Activated naive CD8-positive, alpha-beta T cell treated with anti-CD3 and anti-CD28 coated beads, Interleukin-2, amount 50 U/mL, for 24 hours (primary cell): Measurements from ENCODE around the gene TMEM87B.
A peak's percentile ranks its signal among the peaks of the same experiment; 100 is the strongest.
"Not testable (repeated sequence)": the region's sequence is repeated elsewhere in the genome, so short reads cannot be mapped to it uniquely, and the experiment has no call there.

ENCODE experiments used
- ATAC-seq: fragments of 150-1000 bp; cut with Tn5 transposase; one replicate; pipeline ENCODE4 v1.10.0; 2021
- DNase-seq: peaks from one replicate; pipeline ENCODE4 v3.0.0; 2021
- H3K27ac Mint-ChIP-seq: one replicate; pipeline ENCODE4 v1.8.0; 2021; ENCODE audit warnings: mild to moderate bottlenecking, mixed read lengths
- H3K27me3 Mint-ChIP-seq: one replicate; pipeline ENCODE4 v1.8.0; 2021; ENCODE audit warnings: mixed read lengths
- H3K36me3 Mint-ChIP-seq: one replicate; pipeline ENCODE4 v1.8.0; 2021; ENCODE audit warnings: low read depth, mixed read lengths
- H3K4me1 Mint-ChIP-seq: one replicate; pipeline ENCODE4 v1.8.0; 2021; ENCODE audit warnings: mixed read lengths
- H3K4me3 Mint-ChIP-seq: one replicate; pipeline ENCODE4 v1.8.0; 2021; ENCODE audit warnings: mild to moderate bottlenecking, moderate library complexity, mixed read lengths
- H3K9me3 Mint-ChIP-seq: one replicate; pipeline ENCODE4 v1.8.0; 2021; ENCODE audit warnings: mixed read lengths

TMEM87B gene

DNA sequence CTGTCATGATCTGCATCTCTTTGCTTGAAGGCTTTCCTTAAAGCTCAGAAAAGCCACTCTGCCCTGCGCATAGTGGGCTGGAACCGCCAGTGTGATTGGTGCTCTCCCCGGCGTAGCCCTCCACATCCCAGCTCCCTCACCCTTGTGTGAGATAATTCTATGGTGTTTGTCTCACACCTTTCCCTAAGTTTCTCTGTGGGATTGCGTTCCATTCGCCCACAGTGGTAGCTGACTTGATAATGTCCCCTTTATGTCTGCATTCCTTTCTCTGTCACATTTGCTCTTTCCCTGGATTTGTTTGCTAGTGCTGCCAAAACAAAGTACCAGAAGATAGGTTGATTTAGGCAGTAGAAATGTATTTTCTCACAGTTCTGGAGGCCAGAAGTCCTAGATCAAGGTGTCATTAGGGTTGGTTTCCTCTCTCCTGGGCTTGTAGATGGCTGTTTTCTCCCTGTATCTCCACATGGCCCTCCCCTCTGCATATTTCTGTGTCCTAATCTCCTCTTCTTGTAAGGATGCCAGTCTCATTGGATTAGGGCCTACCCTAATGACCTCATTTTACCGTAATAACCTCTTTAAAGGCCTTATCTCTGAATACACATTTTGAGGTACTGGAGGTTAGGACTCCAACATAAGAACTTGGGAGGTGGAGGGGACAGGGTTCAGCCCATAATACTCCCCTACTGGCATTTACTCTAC is 7.4 kb upstream of the TMEM87B start:
- ATAC-seq (no peak), DNase-seq (no peak)
- Mint-ChIP-seq H3K27ac (no peak overlapping the region), H3K36me3 (no peaks in the 10 kb centered on the region), H3K9me3 (no peaks in the 10 kb centered on the region), H3K4me1 (no peaks in the 10 kb centered on the region), H3K27me3 (no peaks in the 10 kb centered on the region), H3K4me3 (no peak overlapping the region)

DNA sequence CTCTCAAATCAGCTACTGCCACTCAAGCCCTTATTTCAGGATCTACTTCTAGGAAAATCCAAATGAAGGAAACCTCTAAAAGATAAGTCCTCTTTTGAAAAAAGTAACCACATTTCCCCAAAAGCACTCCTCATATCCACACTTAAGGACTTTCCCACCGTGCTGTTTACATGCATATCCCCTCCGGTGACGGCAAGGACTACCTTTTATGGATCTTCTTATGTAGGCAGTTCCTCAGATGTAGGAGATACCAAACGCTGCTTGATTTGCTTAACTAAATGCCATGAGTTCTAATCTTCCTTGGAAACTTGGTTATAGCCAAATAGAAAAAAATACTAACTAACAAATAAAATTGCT is 6.9 kb upstream of the TMEM87B start:
- H3K4me3 Mint-ChIP-seq: no peak overlapping the region
- no peaks in the 10 kb centered on the region for H3K36me3 Mint-ChIP-seq
- no peak overlapping the region for H3K27ac Mint-ChIP-seq
- DNase-seq (no peak), ATAC-seq (no peak)
- H3K4me1 Mint-ChIP-seq: peaks cover under 1% of the 10 kb centered on the region
- no peaks in the 10 kb centered on the region for H3K9me3 Mint-ChIP-seq
- no peaks in the 10 kb centered on the region for H3K27me3 Mint-ChIP-seq

DNA sequence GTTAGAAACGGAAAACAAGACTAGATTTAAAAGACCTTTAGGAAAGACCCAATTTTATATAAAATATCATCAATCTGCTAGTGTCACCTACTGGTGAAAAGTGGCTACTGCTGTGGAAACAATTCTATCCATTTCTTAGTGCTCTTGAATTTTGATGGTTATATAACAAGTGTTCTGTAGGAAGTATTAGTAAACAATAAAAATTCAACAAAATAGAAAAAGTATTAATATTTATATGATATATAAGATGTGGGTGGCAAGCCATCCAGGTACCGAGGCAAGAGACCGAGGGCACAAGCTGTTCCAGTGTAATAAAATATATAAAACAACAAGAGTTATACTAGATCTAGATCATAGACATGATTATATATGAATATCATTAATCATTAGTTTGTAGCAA is 6.2 kb upstream of the TMEM87B start:
- Mint-ChIP-seq H3K27me3 (no peaks in the 10 kb centered on the region), H3K36me3 (no peaks in the 10 kb centered on the region), H3K27ac (no peak overlapping the region), H3K9me3 (no peaks in the 10 kb centered on the region), H3K4me3 (no peak overlapping the region), H3K4me1 (peaks cover 7% of the 10 kb centered on the region)
- DNase-seq (no peak), ATAC-seq (no peak)

DNA sequence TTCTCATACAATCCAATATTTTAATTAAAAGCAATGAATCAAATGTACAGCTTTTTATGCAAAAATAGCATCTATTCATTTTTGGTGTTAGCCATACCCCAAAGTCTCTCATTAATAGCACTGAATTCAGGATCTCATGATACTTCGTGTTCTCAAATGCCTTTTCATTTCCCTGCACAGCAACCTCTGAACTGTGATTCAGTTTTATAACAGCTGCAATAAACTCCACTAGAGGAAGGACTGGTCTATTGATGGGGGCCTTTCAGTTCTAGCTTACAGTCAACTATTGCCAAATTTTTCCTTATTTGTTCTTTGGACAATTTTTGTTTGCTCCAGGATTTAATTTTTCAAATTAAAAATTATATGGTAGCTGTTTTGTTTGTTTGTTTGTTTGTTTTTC is 4.8 kb upstream of the TMEM87B start:
- H3K4me3 Mint-ChIP-seq: no peak overlapping the region

DNA sequence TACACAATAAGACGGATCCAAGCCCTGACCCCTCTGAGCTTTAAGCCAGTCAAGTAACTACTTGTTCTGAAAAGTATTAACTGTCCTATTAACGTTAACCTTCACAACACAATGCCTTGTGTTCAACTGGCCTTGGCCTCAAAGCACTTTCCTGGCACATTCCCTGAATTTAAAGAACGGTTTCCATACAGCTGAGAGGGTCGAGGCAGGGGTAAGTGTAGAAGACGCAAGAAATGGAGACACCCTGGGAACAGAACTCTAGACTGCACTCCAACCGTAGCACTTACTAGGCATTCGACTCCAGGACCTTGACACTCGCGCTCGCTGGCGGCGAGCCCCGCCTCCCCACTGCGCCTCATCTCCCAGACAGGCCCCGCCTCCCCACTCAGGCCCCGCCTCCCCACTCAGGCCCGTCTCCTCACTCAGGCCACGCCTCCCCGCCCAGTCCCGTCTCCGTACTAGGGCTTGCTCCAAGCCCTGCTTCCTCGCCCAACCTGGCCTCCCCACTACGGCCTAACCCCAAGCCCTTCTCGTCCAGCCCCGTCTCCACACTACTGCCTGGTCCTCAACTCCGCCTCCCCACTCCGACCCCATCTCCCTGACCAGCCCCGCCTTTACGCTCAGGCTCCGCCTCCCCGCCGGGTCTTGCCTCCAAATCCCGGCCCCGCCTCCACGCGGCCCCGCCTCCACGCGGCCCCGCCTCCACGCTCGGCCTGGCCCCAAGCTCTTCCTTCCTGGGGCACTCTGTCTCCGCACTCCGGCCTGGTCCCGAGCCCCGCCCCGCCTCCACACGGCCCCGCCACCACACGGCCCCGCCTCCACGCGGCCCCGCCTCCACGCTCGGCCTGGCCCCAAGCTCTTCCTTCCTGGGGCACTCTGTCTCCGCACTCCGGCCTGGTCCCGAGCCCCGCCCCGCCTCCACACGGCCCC is 887 bp upstream of the TMEM87B start:
- no peaks in the 10 kb centered on the region for H3K9me3 Mint-ChIP-seq
- peak overlapping the region; percentile 90 for H3K4me3 Mint-ChIP-seq
- ATAC-seq (peak; percentile 62), DNase-seq (peak; percentile 96)
- no peaks in the 10 kb centered on the region for H3K36me3 Mint-ChIP-seq
- H3K4me1 Mint-ChIP-seq: peaks cover 36% of the 10 kb centered on the region
- H3K27ac Mint-ChIP-seq: peak overlapping the region; percentile 93
- H3K27me3 Mint-ChIP-seq: no peaks in the 10 kb centered on the region

More for the DNA sequence above, 4.8 kb upstream of the TMEM87B start:
- no peaks in the 10 kb centered on the region for H3K27me3 Mint-ChIP-seq
- DNase-seq (no peak), ATAC-seq (no peak)
- H3K9me3 Mint-ChIP-seq: no peaks in the 10 kb centered on the region
- no peak overlapping the region for H3K27ac Mint-ChIP-seq
- H3K36me3 Mint-ChIP-seq: no peaks in the 10 kb centered on the region
- peaks cover 9% of the 10 kb centered on the region for H3K4me1 Mint-ChIP-seq

DNA sequence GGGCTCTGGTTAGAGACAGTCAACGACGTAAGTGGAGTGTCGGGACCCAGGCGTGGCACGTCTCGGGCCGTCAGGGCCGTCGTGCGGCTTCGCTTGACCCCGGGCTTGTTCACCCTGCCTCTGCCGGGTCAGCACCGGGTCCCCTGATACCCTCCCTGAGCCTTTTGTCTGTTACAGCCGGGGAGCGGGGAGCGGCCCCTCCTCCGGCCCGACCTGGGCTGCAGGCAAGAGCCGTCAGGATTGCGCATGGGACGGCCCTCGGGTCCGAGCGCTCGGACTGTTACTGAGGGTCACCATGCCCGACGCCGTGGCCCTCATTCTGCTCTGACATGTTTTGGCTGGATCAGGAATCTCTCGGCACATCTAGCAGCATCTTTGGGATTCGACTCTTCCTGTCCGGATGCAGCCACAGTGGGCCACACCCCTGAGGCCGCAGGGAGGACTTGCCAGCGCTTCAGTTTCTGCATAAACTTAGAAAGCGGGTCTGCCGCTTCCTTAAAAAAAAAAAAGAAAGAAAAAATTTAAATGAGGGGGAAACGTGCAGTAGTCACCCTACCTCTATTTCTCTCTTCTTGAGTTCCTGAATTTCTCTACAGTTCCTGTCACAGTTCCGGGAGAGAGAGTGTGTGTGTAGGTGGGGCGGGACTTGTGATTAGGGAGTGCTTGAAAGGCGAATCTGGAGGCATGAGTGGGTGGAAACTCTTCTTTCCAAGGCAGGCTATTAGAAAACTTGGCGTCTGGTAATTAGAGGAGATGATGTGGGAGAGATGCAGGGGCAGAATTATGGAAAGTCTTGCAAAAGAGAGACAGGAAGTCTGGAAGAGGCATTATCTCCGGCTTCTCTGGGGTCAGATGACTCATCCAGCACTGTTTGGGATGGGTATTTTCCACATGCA is 909 bp downstream of the TMEM87B start:
- Mint-ChIP-seq H3K4me1 (peaks cover 39% of the 10 kb centered on the region), H3K9me3 (no peaks in the 10 kb centered on the region), H3K36me3 (peaks cover 1% of the 10 kb centered on the region), H3K27me3 (no peaks in the 10 kb centered on the region), H3K27ac (peak overlapping the region; percentile 74), H3K4me3 (peak overlapping the region; percentile 90)
- ATAC-seq (no peak), DNase-seq (peak; percentile 39)

DNA sequence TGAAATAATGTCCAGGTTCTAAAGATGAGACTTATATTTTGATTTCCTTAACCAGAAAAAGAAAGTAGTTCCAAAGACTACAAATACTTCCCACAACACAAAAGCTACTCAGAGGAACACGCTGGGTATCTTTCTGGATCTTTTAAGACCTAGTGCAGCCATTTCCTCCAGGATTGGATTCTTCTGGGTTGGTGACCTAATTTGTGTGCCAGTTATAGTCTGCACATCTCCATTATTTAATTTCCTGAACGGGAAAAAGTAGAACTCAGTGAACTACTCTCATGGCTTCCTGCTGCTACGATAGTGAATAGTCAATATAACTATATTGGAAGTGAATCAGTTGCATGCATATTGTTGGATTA is 1.5 kb downstream of the TMEM87B start:
- Mint-ChIP-seq H3K36me3 (peaks cover 8% of the 10 kb centered on the region), H3K27ac (peak overlapping the region; percentile 74), H3K4me3 (peak overlapping the region; percentile 90), H3K9me3 (no peaks in the 10 kb centered on the region), H3K27me3 (no peaks in the 10 kb centered on the region), H3K4me1 (peaks cover 45% of the 10 kb centered on the region)
- ATAC-seq (no peak), DNase-seq (no peak)

DNA sequence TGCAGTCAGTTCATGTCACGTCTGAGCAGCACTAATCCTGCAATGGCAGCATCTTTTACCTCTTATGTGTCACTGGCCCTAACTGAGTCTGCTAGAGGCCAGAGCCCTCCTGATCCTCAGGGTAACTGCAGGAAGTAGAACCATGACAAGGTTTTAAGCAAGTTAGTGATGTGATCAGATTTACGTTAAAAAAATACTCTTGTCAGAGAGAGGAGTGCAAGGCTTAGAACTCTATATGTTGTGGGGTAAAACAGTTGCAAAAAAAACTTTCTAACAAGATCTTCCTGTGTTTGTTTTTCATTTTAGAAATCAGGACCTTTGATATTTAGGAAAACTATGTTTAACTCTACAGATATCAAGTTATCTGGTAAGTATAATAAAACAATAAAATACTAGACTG is 4.6 kb downstream of the TMEM87B start:
- Mint-ChIP-seq H3K27ac (no peak overlapping the region), H3K4me3 (no peak overlapping the region), H3K27me3 (no peaks in the 10 kb centered on the region), H3K4me1 (peaks cover 58% of the 10 kb centered on the region), H3K9me3 (peaks cover 19% of the 10 kb centered on the region), H3K36me3 (peaks cover 38% of the 10 kb centered on the region)
- ATAC-seq (no peak), DNase-seq (no peak)

DNA sequence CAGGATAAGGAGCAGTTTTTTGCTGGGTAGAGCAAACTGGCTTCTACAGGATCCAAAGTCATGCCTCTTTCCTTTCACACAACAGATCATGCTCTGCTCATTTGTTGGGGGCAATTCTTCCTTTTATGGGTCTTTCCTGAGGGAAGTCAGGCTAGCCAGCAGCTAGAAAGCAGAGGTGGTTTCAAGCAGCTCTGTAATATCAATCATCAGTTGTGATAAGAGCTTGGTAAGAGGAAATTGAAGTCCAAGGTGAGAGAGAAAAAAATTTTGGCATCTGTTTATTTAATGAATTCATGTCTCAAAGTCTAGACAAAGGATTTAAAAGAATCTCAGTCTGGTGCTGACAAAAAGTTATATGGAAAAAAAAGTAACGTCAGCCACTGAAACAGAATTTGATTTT is 6.2 kb downstream of the TMEM87B start:
- Mint-ChIP-seq H3K4me3 (no peak overlapping the region), H3K9me3 (peaks cover 24% of the 10 kb centered on the region), H3K36me3 (peaks cover 50% of the 10 kb centered on the region), H3K4me1 (peaks cover 65% of the 10 kb centered on the region), H3K27me3 (no peaks in the 10 kb centered on the region), H3K27ac (peak overlapping the region; percentile 68)
- ATAC-seq (no peak), DNase-seq (no peak)

DNA sequence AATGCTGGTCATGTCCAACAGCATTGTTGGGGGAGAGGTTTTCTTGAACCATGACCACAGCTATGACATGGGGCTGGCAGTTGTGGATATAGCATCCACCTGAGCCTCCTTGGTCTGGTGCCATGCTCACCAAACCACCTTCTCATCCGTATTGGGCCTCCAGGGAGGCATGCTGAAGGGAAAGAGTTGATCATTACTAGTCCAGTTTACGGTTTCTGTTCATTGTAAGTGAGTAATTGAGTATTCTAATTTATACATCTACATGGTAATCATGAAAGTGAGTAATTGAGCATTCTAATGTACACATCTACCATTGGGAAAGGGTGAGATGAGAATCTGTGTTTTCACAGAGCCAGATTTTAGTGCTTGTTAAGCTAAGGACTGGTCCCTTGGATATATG is 6.8 kb downstream of the TMEM87B start:
- no peak overlapping the region for H3K4me3 Mint-ChIP-seq
- H3K36me3 Mint-ChIP-seq: peaks cover 52% of the 10 kb centered on the region

DNA sequence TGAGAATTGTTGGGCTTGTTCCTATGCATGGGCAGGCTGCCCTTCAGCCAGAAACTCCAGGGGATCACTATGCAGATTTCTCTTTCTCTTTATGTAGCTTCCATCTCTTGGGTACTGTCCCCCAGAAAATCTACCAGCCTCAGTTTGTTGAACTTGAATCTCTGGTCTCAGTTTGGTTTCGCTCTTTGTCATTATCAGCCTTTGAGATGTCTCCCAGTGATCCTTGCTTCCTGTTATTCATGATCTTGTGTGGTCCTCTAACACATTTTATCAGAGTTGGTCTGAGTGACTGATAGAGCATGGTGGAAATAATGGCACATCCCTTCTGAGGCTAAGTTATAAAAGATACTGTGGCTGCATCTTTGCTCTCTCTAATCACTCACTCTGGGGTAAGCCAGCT is 7.8 kb downstream of the TMEM87B start:
- peak overlapping the region; percentile 80 for H3K27ac Mint-ChIP-seq
- H3K27me3 Mint-ChIP-seq: no peaks in the 10 kb centered on the region
- H3K4me1 Mint-ChIP-seq: peaks cover 56% of the 10 kb centered on the region
- ATAC-seq: peak; percentile 90
- DNase-seq: no peak
- peaks cover 24% of the 10 kb centered on the region for H3K9me3 Mint-ChIP-seq
- peak overlapping the region; percentile 48 for H3K4me3 Mint-ChIP-seq
- H3K36me3 Mint-ChIP-seq: peaks cover 63% of the 10 kb centered on the region

More for the DNA sequence above, 6.8 kb downstream of the TMEM87B start:
- DNase-seq (no peak), ATAC-seq (peak; percentile 40)
- no peaks in the 10 kb centered on the region for H3K27me3 Mint-ChIP-seq
- peak overlapping the region; percentile 80 for H3K27ac Mint-ChIP-seq
- H3K4me1 Mint-ChIP-seq: peaks cover 62% of the 10 kb centered on the region
- peaks cover 24% of the 10 kb centered on the region for H3K9me3 Mint-ChIP-seq

DNA sequence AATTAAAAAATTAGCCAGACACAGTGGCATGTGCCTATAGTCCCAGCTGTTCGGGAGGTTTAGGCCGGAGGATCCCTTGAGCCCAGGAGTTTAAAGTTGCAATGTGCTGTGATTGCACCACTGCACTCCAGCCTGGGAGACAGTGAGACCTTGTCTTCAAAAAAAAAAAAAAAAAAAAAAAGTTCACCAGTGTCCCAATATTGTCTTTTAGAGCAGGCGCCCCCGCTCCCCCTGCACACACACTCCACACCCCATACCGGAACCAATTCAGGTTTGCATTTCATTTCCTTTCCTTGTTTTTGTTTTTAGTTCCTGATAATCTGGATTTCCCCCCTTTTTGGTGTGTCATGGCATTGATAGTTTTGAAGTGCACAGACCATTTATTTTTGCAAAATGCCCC is 10.4 kb downstream of the TMEM87B start:
- Mint-ChIP-seq H3K36me3 (peaks cover 86% of the 10 kb centered on the region), H3K27ac (peak overlapping the region; percentile 78), H3K4me3 (peak overlapping the region; percentile 28), H3K27me3 (no peaks in the 10 kb centered on the region), H3K9me3 (peaks cover 32% of the 10 kb centered on the region), H3K4me1 (peaks cover 56% of the 10 kb centered on the region)
- ATAC-seq (no peak), DNase-seq (no peak)

DNA sequence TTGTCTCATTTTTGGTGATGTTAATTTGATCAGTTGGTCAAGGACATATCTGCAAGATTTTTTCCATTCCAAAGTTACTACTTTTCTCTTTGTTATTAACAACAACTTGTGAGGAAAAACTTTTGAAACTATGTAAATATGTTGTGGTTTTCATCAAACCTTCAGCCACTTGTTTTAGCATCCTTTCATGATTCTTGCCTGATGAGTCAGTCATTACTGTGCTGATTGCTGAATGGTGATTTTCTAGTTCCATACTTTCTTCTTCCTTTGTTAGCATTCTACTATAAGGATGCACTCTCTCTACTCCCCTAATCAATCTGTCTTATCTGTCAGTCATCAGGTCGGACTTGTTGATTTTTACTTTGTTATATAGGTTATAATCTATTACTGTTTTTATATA is 10.9 kb downstream of the TMEM87B start:
- H3K9me3 Mint-ChIP-seq: peaks cover 32% of the 10 kb centered on the region
- no peaks in the 10 kb centered on the region for H3K27me3 Mint-ChIP-seq
- H3K36me3 Mint-ChIP-seq: peaks cover 87% of the 10 kb centered on the region
- peak overlapping the region; percentile 28 for H3K4me3 Mint-ChIP-seq
- H3K4me1 Mint-ChIP-seq: peaks cover 57% of the 10 kb centered on the region
- H3K27ac Mint-ChIP-seq: peak overlapping the region; percentile 78
- no peak for DNase-seq
- peak; percentile 24 for ATAC-seq

DNA sequence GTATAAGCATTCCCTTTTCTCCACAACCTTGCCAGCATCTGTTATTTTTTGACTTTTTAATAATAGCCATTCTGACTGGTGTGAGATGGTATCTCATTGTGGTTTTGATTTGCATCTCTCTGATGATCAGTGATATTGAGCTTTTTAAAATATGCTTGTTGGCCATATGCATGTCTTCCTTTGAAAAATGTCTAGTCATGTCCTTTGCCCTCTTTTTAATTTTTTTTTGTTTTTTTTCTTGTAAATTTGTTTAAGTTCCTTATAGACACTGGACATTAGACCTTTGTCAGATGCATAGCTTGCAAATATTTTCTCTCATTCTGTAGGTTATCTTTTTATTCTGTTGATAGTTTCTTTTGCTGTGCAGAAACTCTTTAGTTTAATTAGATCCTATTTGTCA is 14.7 kb downstream of the TMEM87B start:
- Mint-ChIP-seq H3K9me3 (peaks cover 25% of the 10 kb centered on the region), H3K36me3 (peaks cover 84% of the 10 kb centered on the region), H3K4me1 (peaks cover 59% of the 10 kb centered on the region)
- H3K27me3 Mint-ChIP-seq, DNase-seq, ATAC-seq, H3K4me3 Mint-ChIP-seq, H3K27ac Mint-ChIP-seq: not testable (repeated sequence)
